PC-9 (cell line): ENCODE results near the gene RGMB. TPM values are rescaled to one million over a fixed set of nuclear protein-coding genes. Genes with fewer than 3 reads are reported as not detected.
"Not testable (repeated sequence)": the region's sequence is repeated elsewhere in the genome, so short reads cannot be mapped to it uniquely, and the experiment has no call there.

Experiments used
- BruUV-seq: library from RNA; stranded (reverse); fragments of 400-500 nt; replicated peaks from 2 replicates; lab custom pipeline; 2021; lab: Mats Ljungman, UMichigan
- CTCF ChIA-PET: fragments of 300-600 bp; sonication (Branson Sonifier 250); formaldehyde crosslinking; loops from one replicate; lab custom pipeline; 2022; ENCODE audit warnings: antibody characterized with exemption; lab: Charles Lee
- POLR2A ChIA-PET: fragments of 300-600 bp; sonication (Branson Sonifier 250); formaldehyde crosslinking; loops from one replicate; lab custom pipeline; 2022; ENCODE audit warnings: antibody characterized with exemption; ENCODE audit not compliant: unreplicated experiment; lab: Charles Lee
- DNase-seq, 2 experiments: peaks; one replicate each; pipeline versions ENCODE4 v3.0.0 to v3.0.0-alpha.2; 2015 to 2022; ENCODE audit warnings: mixed read lengths in 1 of 2
- H2AFZ ChIP-seq: fragments of 200-600 bp; sonication (generic); 2 replicates; pipeline ENCODE4 v1.8.1; 2017; ENCODE audit warnings: antibody characterized with exemption
- H3F3A ChIP-seq: fragments of 200-600 bp; sonication (generic); 2 replicates; pipeline ENCODE4 v1.8.1; 2017; ENCODE audit warnings: antibody characterized with exemption, mild to moderate bottlenecking, low read depth; ENCODE audit not compliant: insufficient read depth
- H3K27ac ChIP-seq: fragments of 200-600 bp; sonication (generic); 2 replicates; pipeline ENCODE4 v1.6.1; 2016; ENCODE audit warnings: mixed run types
- H3K27me3 ChIP-seq: fragments of 200-600 bp; sonication (generic); 2 replicates; pipeline ENCODE4 v1.6.1; 2016; ENCODE audit warnings: low read depth, mixed run types; ENCODE audit not compliant: insufficient read depth
- H3K36me3 ChIP-seq: fragments of 200-600 bp; sonication (generic); 2 replicates; pipeline ENCODE4 v1.6.1; 2016; ENCODE audit warnings: low read depth, mixed run types
- H3K4me1 ChIP-seq: fragments of 200-600 bp; sonication (generic); replicated peaks from 2 replicates; pipeline ENCODE4 v1.6.1; 2016; ENCODE audit warnings: mixed run types; ENCODE audit not compliant: insufficient read depth
- H3K4me2 ChIP-seq: fragments of 200-600 bp; sonication (generic); 2 replicates; pipeline ENCODE4 v1.6.1; 2017; ENCODE audit warnings: mixed run types
- H3K4me3 ChIP-seq: fragments of 200-600 bp; sonication (generic); 2 replicates; pipeline ENCODE4 v1.6.1; 2016; ENCODE audit warnings: mixed run types
- H3K79me2 ChIP-seq: fragments of 200-600 bp; sonication (generic); 2 replicates; pipeline ENCODE4 v1.6.1; 2017; ENCODE audit warnings: low read depth, mixed run types
- H3K9me2 ChIP-seq: fragments of 200-600 bp; sonication (generic); 2 replicates; pipeline ENCODE4 v1.8.1; 2017; ENCODE audit warnings: mild to moderate bottlenecking; ENCODE audit not compliant: insufficient read depth
- H3K9me3 ChIP-seq: fragments of 200-600 bp; sonication (generic); 2 replicates; pipeline ENCODE4 v1.8.1; 2016; ENCODE audit warnings: low read depth; ENCODE audit not compliant: insufficient read depth
- H4K20me1 ChIP-seq: fragments of 200-600 bp; sonication (generic); 2 replicates; pipeline ENCODE4 v1.8.1; 2017; ENCODE audit not compliant: insufficient read depth
- CTCF ChIP-seq: fragments of 200-600 bp; sonication (generic); conservative IDR thresholded peaks from 2 replicates; pipeline ENCODE4 v1.6.1; 2017; ENCODE audit warnings: mixed run types, antibody characterized with exemption, mild to moderate bottlenecking, moderate library complexity
- EZH2 ChIP-seq: fragments of 200-600 bp; sonication (generic); IDR thresholded peaks from 2 replicates; pipeline ENCODE4 v1.8.0; 2017; ENCODE audit warnings: antibody characterized with exemption, low read depth
- intact Hi-C: fragments of 100-400 bp; cut with micrococcal nuclease; formaldehyde crosslinking; loops from one replicate; pipeline ENCODE4 v1.10.0; 2022; ENCODE audit not compliant: unreplicated experiment
- total RNA-seq: library from RNA; stranded (reverse); gene quantifications from 2 replicates; pipeline ENCODE4 v1.2.3, GENCODE V29; 2021

The RGMB gene
- total RNA-seq, 1 experiment from 2014 or later: 14.6 TPM

DNA sequence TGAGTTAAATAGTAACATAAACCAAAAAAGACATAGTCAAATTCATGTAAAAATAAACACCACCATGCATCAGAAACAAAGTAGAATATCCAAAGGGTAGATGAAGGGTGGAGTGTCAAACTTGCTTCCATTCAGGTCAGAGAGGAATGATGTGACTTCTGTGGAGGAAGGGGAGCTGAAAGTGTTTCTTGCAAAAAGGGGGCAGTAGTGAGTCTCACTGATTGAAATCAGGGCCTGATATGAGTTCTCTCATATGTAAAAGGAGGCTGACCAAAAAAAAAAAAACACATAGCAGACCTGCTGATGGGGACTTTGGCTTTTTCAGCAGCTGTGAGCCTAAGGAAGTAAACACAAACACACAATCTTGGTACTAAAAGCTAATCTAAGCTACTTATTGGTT lies 38.8 kb upstream of the RGMB start:
- Histone ChIP-seq H3K79me2 (no peaks in the 10 kb centered on the region), H3K4me2 (no peak overlapping the region), H2AFZ (no peak overlapping the region), H3K9me2 (no peaks in the 10 kb centered on the region), H3K4me1 (no peaks in the 10 kb centered on the region), H3K4me3 (no peak overlapping the region), H3K27me3 (no peaks in the 10 kb centered on the region), H3K36me3 (no peaks in the 10 kb centered on the region), H4K20me1 (no peaks in the 10 kb centered on the region), H3F3A (no peaks in the 10 kb centered on the region), H3K9me3 (no peaks in the 10 kb centered on the region), H3K27ac (no peak overlapping the region)
- ChIA-PET POLR2A (no interaction called here), CTCF (interaction anchor here (0.6 kb wide), 1 partner anchor 667 kb away, joined by 5 read pairs; no protein-coding TSS in a partner anchor)
- no TSS peak for BruUV-seq
- no peak for DNase-seq
- intact Hi-C loops: no loop called here
- TF ChIP-seq EZH2: no peak
- TF ChIP-seq CTCF: peak; percentile 31; the same call in 1 of the 2 replicates

- Histone ChIP-seq H3K4me3 (no peak overlapping the region), H3K4me1 (no peaks in the 10 kb centered on the region), H3F3A (no peaks in the 10 kb centered on the region), H3K27me3 (no peaks in the 10 kb centered on the region), H3K9me2 (no peaks in the 10 kb centered on the region), H3K36me3 (no peaks in the 10 kb centered on the region), H3K9me3 (no peaks in the 10 kb centered on the region), H2AFZ (no peak overlapping the region), H3K4me2 (no peak overlapping the region), H3K27ac (no peak overlapping the region), H4K20me1 (no peaks in the 10 kb centered on the region), H3K79me2 (no peaks in the 10 kb centered on the region)
- ChIA-PET CTCF (interaction anchor here (0.6 kb wide), 1 partner anchor 32 kb away, joined by 3 read pairs; no protein-coding TSS in a partner anchor), POLR2A (no interaction called here)
- TF ChIP-seq CTCF (no peak), EZH2 (no peak)
- no TSS peak for BruUV-seq
- no peak for DNase-seq
- intact Hi-C loops: no loop called here
Observed at GRCh38 chr5:98735806-98736507, 37.5 kb upstream of the RGMB start.

GRCh38 chr5:98736753-98737152 lies 36.7 kb upstream of the RGMB start:
- Histone ChIP-seq H3K36me3 (no peaks in the 10 kb centered on the region), H3K4me3 (no peak overlapping the region), H2AFZ (no peak overlapping the region), H3K9me3 (no peaks in the 10 kb centered on the region), H3K79me2 (no peaks in the 10 kb centered on the region), H3K27ac (no peak overlapping the region), H3K4me1 (no peaks in the 10 kb centered on the region), H3F3A (no peaks in the 10 kb centered on the region), H3K9me2 (no peaks in the 10 kb centered on the region), H3K27me3 (no peaks in the 10 kb centered on the region), H3K4me2 (no peak overlapping the region), H4K20me1 (no peaks in the 10 kb centered on the region)
- TF ChIP-seq CTCF (no peak), EZH2 (no peak)
- DNase-seq: no peak
- POLR2A ChIA-PET: no interaction called here
- intact Hi-C loops: no loop called here
- no TSS peak for BruUV-seq
- CTCF ChIA-PET: no interaction called here

DNA sequence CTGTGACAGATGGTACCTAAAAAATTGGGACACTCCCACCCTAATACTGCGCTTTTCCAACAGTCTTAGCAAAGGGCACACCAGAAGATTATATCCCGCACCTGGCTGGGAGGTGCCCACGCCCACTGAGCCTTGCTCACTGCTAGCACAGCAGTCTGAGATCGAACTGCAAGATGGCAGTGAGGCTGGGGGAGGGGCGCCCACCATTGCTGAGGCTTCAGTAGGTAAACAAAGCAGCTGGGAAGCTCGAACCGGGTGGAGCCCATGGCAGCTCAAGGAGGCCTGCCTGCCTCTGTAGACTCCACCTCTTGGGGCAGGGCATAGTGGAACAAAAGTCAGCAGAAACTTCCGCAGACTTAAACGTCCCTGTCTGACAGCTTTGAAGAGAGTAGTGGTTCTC lies 36.0 kb upstream of the RGMB start:
- H3K4me2 ChIP-seq, H3K36me3 ChIP-seq, CTCF ChIA-PET, H3K79me2 ChIP-seq, H3F3A ChIP-seq, POLR2A ChIA-PET, H3K4me1 ChIP-seq, H3K27ac ChIP-seq, H2AFZ ChIP-seq, DNase-seq, BruUV-seq, H3K27me3 ChIP-seq, H3K9me2 ChIP-seq, intact Hi-C loops, H4K20me1 ChIP-seq, H3K4me3 ChIP-seq, H3K9me3 ChIP-seq: not testable (repeated sequence)

- H3K4me3 ChIP-seq, CTCF ChIA-PET, H3K9me3 ChIP-seq, H3K9me2 ChIP-seq, intact Hi-C loops, H3K36me3 ChIP-seq, H4K20me1 ChIP-seq, DNase-seq, H3K27ac ChIP-seq, H3K4me1 ChIP-seq, H3K27me3 ChIP-seq, POLR2A ChIA-PET, BruUV-seq, H3K4me2 ChIP-seq, H3F3A ChIP-seq, H3K79me2 ChIP-seq, H2AFZ ChIP-seq: not testable (repeated sequence)
Observed at GRCh38 chr5:98738481-98739149, 34.8 kb upstream of the RGMB start.
